HG02678 (cell line): ENCODE data around the gene TMEM132C.

ENCODE experiments used
- ATAC-seq: cut with Tn5 transposase; IDR thresholded peaks from one replicate; pipeline ENCODE4 v1.9.1; 2021; ENCODE audit warnings: mild to moderate bottlenecking, moderate library complexity; ENCODE audit not compliant: unreplicated experiment

The TMEM132C gene

GRCh38 chr12:128543971-128544370 lies 277.0 kb downstream of the TMEM132C start:
- ATAC-seq, result no peak

GRCh38 chr12:128548949-128549348 lies 282.0 kb downstream of the TMEM132C start:
- no peak for ATAC-seq

- no peak for ATAC-seq
These were observed 282.7 kb downstream of the TMEM132C start for GRCh38 chr12:128549601-128550218.

- no peak for ATAC-seq
These were observed 284.3 kb downstream of the TMEM132C start for GRCh38 chr12:128551266-128551665.

- no peak for ATAC-seq
These were observed 287.8 kb downstream of the TMEM132C start for GRCh38 chr12:128554546-128555304.

GRCh38 chr12:128557231-128557630 lies 290.3 kb downstream of the TMEM132C start:
- no peak for ATAC-seq

- no peak for ATAC-seq
These were observed 298.0 kb downstream of the TMEM132C start for GRCh38 chr12:128564956-128565355.

- ATAC-seq, result no peak
These were observed 300.8 kb downstream of the TMEM132C start for GRCh38 chr12:128567730-128568129.

- peak; percentile 58 for ATAC-seq
These were observed 303.5 kb downstream of the TMEM132C start for GRCh38 chr12:128570191-128571065.

- ATAC-seq, result no peak
These were observed 305.2 kb downstream of the TMEM132C start for GRCh38 chr12:128571906-128572810.

GRCh38 chr12:128573907-128574306 lies 306.9 kb downstream of the TMEM132C start:
- no peak for ATAC-seq

- ATAC-seq, result no peak
These were observed 311.1 kb downstream of the TMEM132C start for GRCh38 chr12:128578045-128578444.

- ATAC-seq, result no peak
These were observed 314.4 kb downstream of the TMEM132C start for GRCh38 chr12:128581321-128581761.

GRCh38 chr12:128583453-128583852 lies 316.5 kb downstream of the TMEM132C start:
- ATAC-seq, result no peak

- no peak for ATAC-seq
These were observed 319.6 kb downstream of the TMEM132C start for GRCh38 chr12:128586451-128587029.

- no peak for ATAC-seq
These were observed 320.9 kb downstream of the TMEM132C start for GRCh38 chr12:128587918-128588317.

- ATAC-seq, result no peak
These were observed 325.3 kb downstream of the TMEM132C start for GRCh38 chr12:128592220-128592744.

GRCh38 chr12:128594521-128594920 lies 327.6 kb downstream of the TMEM132C start:
- ATAC-seq, result no peak

- no peak for ATAC-seq
These were observed 328.6 kb downstream of the TMEM132C start for GRCh38 chr12:128595609-128596008.

GRCh38 chr12:128600886-128601285 lies 333.9 kb downstream of the TMEM132C start:
- no peak for ATAC-seq
